NOMO-1 treated with DMSO at 0.1 percent for 48 hours (cell line): Measurements from ENCODE around the gene SARNP.
"Not testable (repeated sequence)": the region's sequence is repeated elsewhere in the genome, so short reads cannot be mapped to it uniquely, and the experiment has no call there.

Source experiments
- DNase-seq: peaks from one replicate; lab custom pipeline; 2025; ENCODE audit not compliant: unreplicated experiment; lab: John Stamatoyannopoulos, UW

Gene SARNP

GRCh38 chr12:55839345-55840140 lies 22.0 kb upstream of the SARNP start:
- DNase-seq: no peak

DNA sequence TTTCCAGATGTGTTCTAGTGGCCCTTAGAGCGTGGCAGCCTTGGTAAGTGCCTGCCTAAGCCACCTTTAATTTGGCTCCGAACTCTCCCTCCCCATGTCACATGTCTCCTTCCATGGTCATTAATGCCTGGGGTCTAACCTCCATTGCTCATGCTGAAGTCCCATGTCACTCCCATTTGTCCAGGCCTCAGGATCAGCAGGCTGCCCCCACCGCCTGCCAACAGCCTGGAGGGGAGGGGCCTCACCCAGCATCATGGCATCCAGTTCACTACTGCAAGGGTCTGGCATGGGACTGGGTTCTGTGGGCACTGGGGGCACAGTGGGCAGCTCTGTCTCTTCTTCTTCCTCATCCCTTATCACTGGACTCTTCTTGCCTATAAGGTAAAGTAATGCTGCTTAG lies 20.8 kb upstream of the SARNP start:
- no peak for DNase-seq

GRCh38 chr12:55834400-55834799 lies 16.9 kb upstream of the SARNP start:
- DNase-seq: not testable (repeated sequence)

DNA sequence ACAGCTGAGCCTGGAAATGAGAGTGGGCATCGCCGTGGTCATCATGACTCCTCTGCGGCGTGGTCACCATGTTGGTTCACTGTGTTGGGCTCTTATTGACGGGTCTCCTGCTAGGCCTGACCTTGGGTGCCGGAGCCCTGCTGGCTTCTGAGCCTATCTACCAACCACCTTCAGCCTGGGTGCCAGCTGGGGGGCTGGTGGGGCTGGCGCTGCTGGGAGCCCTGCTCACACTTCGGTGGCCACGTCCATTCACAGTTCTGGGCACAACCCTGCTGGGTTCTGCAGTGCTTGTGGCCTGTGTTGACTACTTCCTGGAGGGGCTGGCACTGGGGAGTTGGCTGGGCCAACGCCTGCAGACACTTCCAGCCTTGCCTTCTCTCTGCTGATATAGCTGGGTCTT lies 15.5 kb upstream of the SARNP start:
- no peak for DNase-seq

- no peak for DNase-seq
These were observed 13.9 kb upstream of the SARNP start for GRCh38 chr12:55831447-55831815.

GRCh38 chr12:55830601-55831446 lies 13.3 kb upstream of the SARNP start:
- no peak for DNase-seq

- DNase-seq: peak; percentile 22
These were observed 12.6 kb upstream of the SARNP start for GRCh38 chr12:55829967-55830600.

- DNase-seq: no peak
These were observed 10.8 kb upstream of the SARNP start for GRCh38 chr12:55828357-55828756.

DNA sequence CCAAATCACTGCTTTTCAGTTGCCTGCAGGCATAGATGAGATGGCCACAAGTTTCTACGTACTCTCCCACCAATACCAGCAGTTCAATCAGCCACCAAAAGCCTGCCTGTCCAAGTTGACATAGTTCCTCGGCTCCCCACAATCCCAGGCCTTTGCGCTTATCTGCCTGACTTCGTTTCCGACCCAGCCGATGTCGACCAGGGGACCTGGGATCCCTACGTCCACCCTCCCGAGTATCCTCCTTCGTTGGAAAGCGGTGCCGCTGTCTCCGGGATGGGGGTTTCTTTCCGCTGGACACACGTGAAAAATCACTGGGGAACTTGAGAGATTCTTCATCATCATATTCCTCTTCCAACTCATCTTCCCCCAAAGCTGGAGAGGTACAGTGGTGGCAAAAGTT lies 10.3 kb upstream of the SARNP start:
- DNase-seq: no peak

- no peak for DNase-seq
These were observed 7.2 kb upstream of the SARNP start for GRCh38 chr12:55824726-55825125.

DNA sequence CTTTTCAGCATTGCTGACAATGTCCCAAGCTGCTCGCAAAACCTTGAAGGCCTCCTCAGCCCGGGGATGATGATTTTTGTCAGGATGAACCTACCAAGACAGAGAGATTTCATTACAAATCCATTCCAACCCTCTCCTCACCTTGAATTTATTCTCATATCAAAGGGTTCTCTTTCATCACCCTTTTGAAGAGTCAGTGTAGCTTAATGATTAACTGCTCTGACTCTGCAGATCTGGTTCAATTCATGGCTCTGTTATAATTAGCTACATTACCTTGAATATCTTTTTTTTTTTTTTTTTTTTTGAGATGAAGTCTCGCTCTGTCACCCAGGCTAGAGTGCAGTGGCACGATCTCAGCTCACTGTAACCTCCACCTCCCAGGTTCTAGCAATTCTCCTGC lies 5.9 kb upstream of the SARNP start:
- no peak for DNase-seq

GRCh38 chr12:55822228-55822627 lies 4.7 kb upstream of the SARNP start:
- no peak for DNase-seq

- DNase-seq: no peak
These were observed 3.2 kb upstream of the SARNP start for GRCh38 chr12:55820679-55821078.

DNA sequence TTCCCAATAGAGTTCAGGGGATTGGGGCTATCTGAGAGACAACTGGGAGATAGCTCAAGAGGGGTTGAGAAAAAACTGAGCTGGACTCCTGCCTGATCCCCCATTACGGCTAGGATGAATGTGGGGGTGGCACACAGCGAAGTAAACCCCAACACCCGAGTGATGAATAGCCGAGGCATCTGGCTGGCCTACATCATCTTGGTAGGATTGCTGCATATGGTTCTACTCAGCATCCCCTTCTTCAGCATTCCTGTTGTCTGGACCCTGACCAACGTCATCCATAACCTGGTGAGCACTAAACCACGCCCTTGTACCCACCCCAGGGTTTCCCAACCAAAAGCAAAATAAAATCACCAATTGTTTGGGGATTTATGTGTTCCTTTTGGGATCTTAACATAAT lies 1.4 kb upstream of the SARNP start:
- DNase-seq: no peak

DNA sequence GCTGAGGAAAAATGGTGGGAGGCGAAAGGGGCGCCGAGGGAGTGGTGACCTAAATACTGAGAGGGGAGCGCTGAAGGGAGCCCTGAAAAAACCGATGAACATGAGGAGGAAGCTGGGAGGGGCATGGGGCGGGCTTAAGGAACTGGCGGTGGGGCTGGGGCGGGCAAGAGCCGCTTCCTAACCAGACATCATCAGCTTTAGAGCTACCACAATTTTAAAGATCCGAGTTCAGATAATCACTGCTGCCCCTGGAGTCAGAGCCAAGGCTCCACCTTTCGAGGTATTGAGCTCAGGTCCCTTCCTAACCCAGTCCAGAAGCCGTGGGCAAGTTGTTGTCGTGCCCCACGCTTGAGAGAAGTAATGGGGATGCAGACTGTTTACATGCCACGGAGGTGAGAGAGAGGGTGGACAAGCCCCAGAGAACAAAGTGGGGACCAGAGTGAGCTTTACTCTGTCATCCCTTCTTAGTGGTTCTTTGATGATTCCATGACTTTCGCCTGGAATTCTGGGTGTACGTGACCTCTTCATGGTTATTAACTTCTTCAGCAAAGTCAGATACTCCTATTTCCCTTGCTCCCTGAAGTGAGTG lies 710 bp upstream of the SARNP start:
- DNase-seq: peak; percentile 88

DNA sequence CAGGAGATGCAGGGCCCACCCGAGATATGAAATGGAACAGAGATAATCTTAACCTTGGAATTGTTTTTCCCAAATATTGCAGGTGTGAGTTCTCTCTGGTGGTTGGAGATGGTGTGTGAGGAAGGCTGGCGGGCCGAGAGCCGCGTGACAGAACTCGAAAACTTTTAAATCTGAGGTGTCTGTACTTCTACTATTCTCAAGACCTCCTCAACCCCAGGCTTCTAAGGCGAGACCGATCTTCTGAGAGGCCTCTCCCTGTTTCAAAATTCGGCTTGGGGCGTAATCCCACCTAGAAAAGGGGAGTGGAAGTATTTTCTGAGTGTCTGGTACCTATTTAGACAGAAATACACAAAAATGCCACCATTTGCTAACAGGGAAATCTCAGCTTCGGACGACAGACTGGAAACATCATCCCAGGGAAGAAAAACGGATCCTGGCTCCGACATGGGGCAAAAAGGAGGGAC lies 611 bp downstream of the SARNP start:
- DNase-seq: peak; percentile 30

- no peak for DNase-seq
These were observed 2.1 kb downstream of the SARNP start for GRCh38 chr12:55815473-55815872.

- DNase-seq: no peak
These were observed 3.3 kb downstream of the SARNP start for GRCh38 chr12:55814257-55814656.

- no peak for DNase-seq
These were observed 5.4 kb downstream of the SARNP start for GRCh38 chr12:55812088-55812487.

GRCh38 chr12:55809274-55809673 lies 8.2 kb downstream of the SARNP start:
- DNase-seq: no peak

- no peak for DNase-seq
These were observed 10.5 kb downstream of the SARNP start for GRCh38 chr12:55806982-55807381.
